ENCODE results near the gene RGSL1. TPM values are rescaled to one million over a fixed set of nuclear protein-coding genes. Genes with fewer than 3 reads are reported as not detected.
A peak's percentile ranks its signal among the peaks of the same experiment; 100 is the strongest.

Gene RGSL1
- total RNA-seq, 2 experiments from 2014 or later = not detected

- TF ChIP-seq CTCF (IDR thresholded peaks at IDR 0.05) = no peak
- Mint-ChIP-seq H3K36me3 (ENCODE audit: low read depth) (peaks cover 49% of the 10 kb centered on the region), H3K4me3 (peak overlapping the region; percentile 95), H3K4me1 (ENCODE audit: low read depth) (peaks cover 44% of the 10 kb centered on the region), H3K27me3 (no peaks in the 10 kb centered on the region), H3K27ac (peak overlapping the region; percentile 99), H3K9me3 (peaks cover 2% of the 10 kb centered on the region)
- Histone ChIP-seq H3K27ac (ENCODE audit: low read depth in 1 of 2, low read length in 2 of 2) (peak overlapping the region; percentile 89 to 97), H3K9me3 (ENCODE audit: control insufficient read depth in 1 of 2, insufficient read depth in 1 of 2, low read length in 2 of 2) (no peaks in the 10 kb centered on the region), H3K27me3 (ENCODE audit: control insufficient read depth in 1 of 2, insufficient read depth in 2 of 2, low read length in 2 of 2) (no peaks in the 10 kb centered on the region), H3K4me3 (ENCODE audit: low read length) (peak overlapping the region; percentile 83), H3K4me1 (ENCODE audit: insufficient read depth, low read length) (peaks cover 23% of the 10 kb centered on the region), H3K36me3 (ENCODE audit: insufficient read depth, low read length) (peaks cover 17% of the 10 kb centered on the region)
- DNase-seq (no peak), ATAC-seq (ENCODE audit: poor library complexity) (no peak)
- CTCF ChIA-PET = interaction anchor here (1.6 to 2.3 kb wide), 3 partner anchors 193 to 198 kb away, joined by 4 to 11 read pairs (median 9); no protein-coding TSS in a partner anchor
- POLR2A ChIA-PET = interaction anchor here (0.9 to 3.6 kb wide), 9 partner anchors 8 to 560 kb away, joined by 3 to 38 read pairs (median 7); partner anchors contain the start of genes DHX9 and RGS16
- intact Hi-C loops (cut with DNase I, micrococcal nuclease) = loop anchor here (5.0 to 10.0 kb wide), 2 partner anchors 248 to 1955 kb away; partner anchors contain the start of genes DHX9 (in 1 of the 2) and XPR1 (in 1 of the 2)
These were observed 139.6 kb downstream of the RGSL1 start for GRCh38 chr1:182589520-182589919.

- Histone ChIP-seq H3K9me3 (ENCODE audit: control insufficient read depth in 1 of 2, insufficient read depth in 1 of 2, low read length in 2 of 2) (no peaks in the 10 kb centered on the region), H3K27ac (ENCODE audit: low read depth in 1 of 2, low read length in 2 of 2) (peak overlapping the region in 1 of 2 donors; percentile 97), H3K4me3 (ENCODE audit: low read length) (no peak overlapping the region), H3K27me3 (ENCODE audit: control insufficient read depth in 1 of 2, insufficient read depth in 2 of 2, low read length in 2 of 2) (no peaks in the 10 kb centered on the region), H3K4me1 (ENCODE audit: insufficient read depth, low read length) (peaks cover 20% of the 10 kb centered on the region), H3K36me3 (ENCODE audit: insufficient read depth, low read length) (peaks cover 17% of the 10 kb centered on the region)
- H3K27ac Mint-ChIP-seq = peak overlapping the region; percentile 99
- ATAC-seq (ENCODE audit: poor library complexity) = no peak
- peaks cover 45% of the 10 kb centered on the region for H3K36me3 Mint-ChIP-seq (ENCODE audit: low read depth)
- no peaks in the 10 kb centered on the region for H3K27me3 Mint-ChIP-seq
- CTCF ChIA-PET = interaction anchor here (1.6 to 2.3 kb wide), 2 partner anchors 194 to 197 kb away, joined by 4 to 9 read pairs; no protein-coding TSS in a partner anchor
- peak overlapping the region; percentile 95 for H3K4me3 Mint-ChIP-seq
- POLR2A ChIA-PET = interaction anchor here (1.4 to 3.6 kb wide), 5 partner anchors 8 to 250 kb away, joined by 7 to 38 read pairs (median 9); partner anchors contain the start of genes DHX9 and RGS16
- no peak for TF ChIP-seq CTCF (IDR thresholded peaks at IDR 0.05)
- peaks cover 40% of the 10 kb centered on the region for H3K4me1 Mint-ChIP-seq (ENCODE audit: low read depth)
- DNase-seq = no peak
- H3K9me3 Mint-ChIP-seq = peaks cover 2% of the 10 kb centered on the region
- intact Hi-C loops (cut with DNase I, micrococcal nuclease) = loop anchor here (5.0 to 10.0 kb wide), 3 partner anchors 247 to 1955 kb away; partner anchors contain the start of genes DHX9 (in 1 of the 2) and XPR1 (in 1 of the 2)
These were observed 140.0 kb downstream of the RGSL1 start for GRCh38 chr1:182589931-182590330.

- Mint-ChIP-seq H3K27me3 (no peaks in the 10 kb centered on the region), H3K36me3 (ENCODE audit: low read depth) (no peaks in the 10 kb centered on the region), H3K9me3 (no peaks in the 10 kb centered on the region), H3K27ac (no peak overlapping the region), H3K4me3 (no peak overlapping the region), H3K4me1 (ENCODE audit: low read depth) (peaks cover 4% of the 10 kb centered on the region)
- Histone ChIP-seq H3K36me3 (ENCODE audit: insufficient read depth, low read length) (peaks cover 13% of the 10 kb centered on the region), H3K4me1 (ENCODE audit: insufficient read depth, low read length) (peaks cover 1% of the 10 kb centered on the region), H3K27me3 (ENCODE audit: control insufficient read depth in 1 of 2, insufficient read depth in 2 of 2, low read length in 2 of 2) (no peaks in the 10 kb centered on the region), H3K4me3 (ENCODE audit: low read length) (no peak overlapping the region), H3K9me3 (ENCODE audit: control insufficient read depth in 1 of 2, insufficient read depth in 1 of 2, low read length in 2 of 2) (no peaks in the 10 kb centered on the region), H3K27ac (ENCODE audit: low read depth in 1 of 2, low read length in 2 of 2) (no peak overlapping the region)
- intact Hi-C loops (cut with DNase I, micrococcal nuclease) = loop anchor here (1.0 to 5.0 kb wide), 2 partner anchors 189 to 508 kb away; no protein-coding TSS in a partner anchor
- POLR2A ChIA-PET = interaction anchor here (0.5 to 2.2 kb wide), 7 partner anchors 8 to 328 kb away, joined by 3 to 6 read pairs (median 3); partner anchors contain the start of genes DHX9 and GLUL
- ATAC-seq (ENCODE audit: poor library complexity) (peak; percentile 90), DNase-seq (peak; percentile 37 to 78 (median 57))
- CTCF ChIA-PET = interaction anchor here (0.6 to 15.9 kb wide), 30 partner anchors 9 to 453 kb away, joined by 3 to 370 read pairs (median 4); partner anchors contain the start of gene NPL
- peak; percentile 88 for TF ChIP-seq CTCF (IDR thresholded peaks at IDR 0.05)
These were observed 145.8 kb downstream of the RGSL1 start for GRCh38 chr1:182595641-182596240.

Data from CD4-positive, alpha-beta T cell (primary cell).